Trophoblast cell (in vitro differentiated cells and primary cell): ENCODE results near the gene PNPLA6.

ENCODE experiments used
- DNase-seq, 2 donors: peaks; one replicate each; pipeline ENCODE4 v3.0.0-alpha.2; 2016
- H2AFZ ChIP-seq: 2 replicates; pipeline ENCODE4 v1.6.1; 2013; ENCODE audit warnings: low read length, moderate library complexity, mild to moderate bottlenecking; ENCODE audit not compliant: insufficient read depth, poor library complexity
- H2AK5ac ChIP-seq: 2 replicates; pipeline ENCODE4 v1.6.1; 2013; ENCODE audit warnings: mild to moderate bottlenecking, low read length
- H2BK120ac ChIP-seq: 2 replicates; pipeline ENCODE4 v1.6.1; 2013; ENCODE audit warnings: low read length, mild to moderate bottlenecking, moderate library complexity; ENCODE audit not compliant: insufficient read depth, poor library complexity
- H2BK12ac ChIP-seq: 2 replicates; pipeline ENCODE4 v1.6.1; 2013; ENCODE audit warnings: mild to moderate bottlenecking, low read length, moderate library complexity
- H2BK5ac ChIP-seq: 2 replicates; pipeline ENCODE4 v1.6.1; 2013; ENCODE audit warnings: low read length, low read depth, moderate library complexity, mild to moderate bottlenecking; ENCODE audit not compliant: poor library complexity
- H3K14ac ChIP-seq: 2 replicates; pipeline ENCODE4 v1.6.1; 2013; ENCODE audit warnings: mild to moderate bottlenecking, low read length
- H3K18ac ChIP-seq: 2 replicates; pipeline ENCODE4 v1.6.1; 2013; ENCODE audit warnings: mild to moderate bottlenecking, low read length
- H3K23ac ChIP-seq: 2 replicates; pipeline ENCODE4 v1.6.1; 2013; ENCODE audit warnings: low read length
- H3K27ac ChIP-seq: 2 replicates; pipeline ENCODE4 v1.5.1; 2013; ENCODE audit warnings: low read depth, mild to moderate bottlenecking, inconsistent platforms, low read length, moderate library complexity
- H3K27me3 ChIP-seq: 2 replicates; pipeline ENCODE4 v1.6.1; 2013; ENCODE audit warnings: inconsistent platforms, mild to moderate bottlenecking, low read length, moderate library complexity; ENCODE audit not compliant: insufficient read depth
- H3K36me3 ChIP-seq, 2 experiments: 1 replicate in 1 of 2; 2 replicates in 1 of 2; pipeline ENCODE4 v1.6.1; 2013; ENCODE audit warnings: low read length in 2 of 2, mild to moderate bottlenecking in 2 of 2, moderate library complexity in 1 of 2; ENCODE audit not compliant: insufficient read depth in 2 of 2, control insufficient read depth in 1 of 2
- H3K4ac ChIP-seq: 2 replicates; pipeline ENCODE4 v1.6.1; 2013; ENCODE audit warnings: low read depth, mild to moderate bottlenecking, low read length, moderate library complexity
- H3K4me1 ChIP-seq, 2 experiments: 1 replicate in 1 of 2; 2 replicates in 1 of 2; pipeline ENCODE4 v1.6.1; 2013; ENCODE audit warnings: low read length in 2 of 2, mild to moderate bottlenecking in 2 of 2, moderate library complexity in 1 of 2; ENCODE audit not compliant: insufficient read depth in 2 of 2, control insufficient read depth in 1 of 2
- H3K4me2 ChIP-seq: 2 replicates; pipeline ENCODE4 v1.6.1; 2013; ENCODE audit warnings: inconsistent platforms, mild to moderate bottlenecking, low read length, moderate library complexity
- H3K4me3 ChIP-seq: 2 replicates; pipeline ENCODE4 v1.5.1; 2013; ENCODE audit warnings: mild to moderate bottlenecking, low read depth, low read length, inconsistent platforms
- H3K79me1 ChIP-seq: one replicate; pipeline ENCODE4 v1.6.1; 2013; ENCODE audit warnings: low read length
- H3K79me2 ChIP-seq: 2 replicates; pipeline ENCODE4 v1.6.1; 2013; ENCODE audit warnings: low read length, mild to moderate bottlenecking; ENCODE audit not compliant: control insufficient read depth, insufficient read depth, poor library complexity
- H3K9ac ChIP-seq: 2 replicates; pipeline ENCODE4 v1.6.1; 2013; ENCODE audit warnings: mild to moderate bottlenecking, low read length
- H3K9me3 ChIP-seq: 2 replicates; pipeline ENCODE4 v1.6.1; 2013; ENCODE audit warnings: low read depth, mild to moderate bottlenecking, control low read depth, inconsistent platforms, low read length; ENCODE audit not compliant: insufficient read depth
- H4K12ac ChIP-seq: 2 replicates; pipeline ENCODE4 v1.6.1; 2013; ENCODE audit warnings: low read depth, mild to moderate bottlenecking, low read length, moderate library complexity
- H4K8ac ChIP-seq: 2 replicates; pipeline ENCODE4 v1.6.1; 2013; ENCODE audit warnings: low read depth, mild to moderate bottlenecking, low read length, moderate library complexity
- H4K91ac ChIP-seq: one replicate; pipeline ENCODE4 v1.6.1; 2013; ENCODE audit warnings: low read depth, mild to moderate bottlenecking, low read length, moderate library complexity
- WGBS: extraction: QIAGEN DNeasy Blood & Tissue Kit; methylation state at CpG from one replicate; pipeline ENCODE4 v1.1.7; 2013; ENCODE audit warnings: missing lambda C conversion rate; ENCODE audit not compliant: insufficient read length, insufficient coverage; ENCODE audit errors: extremely low coverage; 5-methylcytosine and 5-hydroxymethylcytosine counted together

PNPLA6 gene

DNA sequence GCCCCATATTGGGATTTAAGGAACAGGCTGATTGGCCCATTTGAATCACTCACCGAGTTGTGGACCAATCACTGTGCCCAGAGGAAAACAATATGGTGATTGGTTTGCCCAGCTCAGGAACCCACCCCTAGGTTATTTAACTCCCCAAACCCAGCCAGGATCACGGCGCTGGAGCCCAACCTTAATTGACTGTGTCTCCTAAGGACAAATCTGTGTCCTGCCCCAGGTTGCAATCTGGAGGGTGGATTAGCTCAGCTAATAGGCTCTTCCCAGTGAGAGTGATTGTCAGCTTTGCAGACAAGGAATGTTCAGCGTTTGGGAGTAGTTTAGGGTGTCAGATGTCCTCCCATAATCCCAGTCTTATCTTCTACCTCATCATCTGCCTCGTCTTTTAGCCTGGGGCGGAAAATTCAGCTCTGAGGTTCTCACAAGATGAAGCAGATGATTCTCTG, 23.1 kb upstream of the PNPLA6 start:
- Histone ChIP-seq H2AFZ (no peak overlapping the region), H3K4ac (no peak overlapping the region), H3K27me3 (no peaks in the 10 kb centered on the region), H3K79me1 (peaks cover 17% of the 10 kb centered on the region), H4K91ac (no peak overlapping the region), H3K18ac (no peak overlapping the region), H4K8ac (no peak overlapping the region), H2AK5ac (no peak overlapping the region), H2BK5ac (no peak overlapping the region), H2BK12ac (no peak overlapping the region), H3K27ac (peak overlapping the region; percentile 43), H3K9me3 (no peaks in the 10 kb centered on the region), H3K4me1 (peaks cover 11 to 14% of the 10 kb centered on the region in 2 experiments), H3K14ac (no peak overlapping the region), H2BK120ac (no peak overlapping the region), H3K4me3 (no peak overlapping the region), H4K12ac (no peak overlapping the region), H3K79me2 (peaks cover 11% of the 10 kb centered on the region), H3K36me3 (no peaks in the 10 kb centered on the region), H3K9ac (no peak overlapping the region), H3K4me2 (no peak overlapping the region), H3K23ac (no peak overlapping the region)
- WGBS, result no CpG with 5 or more reads among the region's 6 CpGs
- peak; percentile 83 to 94 for DNase-seq

DNA sequence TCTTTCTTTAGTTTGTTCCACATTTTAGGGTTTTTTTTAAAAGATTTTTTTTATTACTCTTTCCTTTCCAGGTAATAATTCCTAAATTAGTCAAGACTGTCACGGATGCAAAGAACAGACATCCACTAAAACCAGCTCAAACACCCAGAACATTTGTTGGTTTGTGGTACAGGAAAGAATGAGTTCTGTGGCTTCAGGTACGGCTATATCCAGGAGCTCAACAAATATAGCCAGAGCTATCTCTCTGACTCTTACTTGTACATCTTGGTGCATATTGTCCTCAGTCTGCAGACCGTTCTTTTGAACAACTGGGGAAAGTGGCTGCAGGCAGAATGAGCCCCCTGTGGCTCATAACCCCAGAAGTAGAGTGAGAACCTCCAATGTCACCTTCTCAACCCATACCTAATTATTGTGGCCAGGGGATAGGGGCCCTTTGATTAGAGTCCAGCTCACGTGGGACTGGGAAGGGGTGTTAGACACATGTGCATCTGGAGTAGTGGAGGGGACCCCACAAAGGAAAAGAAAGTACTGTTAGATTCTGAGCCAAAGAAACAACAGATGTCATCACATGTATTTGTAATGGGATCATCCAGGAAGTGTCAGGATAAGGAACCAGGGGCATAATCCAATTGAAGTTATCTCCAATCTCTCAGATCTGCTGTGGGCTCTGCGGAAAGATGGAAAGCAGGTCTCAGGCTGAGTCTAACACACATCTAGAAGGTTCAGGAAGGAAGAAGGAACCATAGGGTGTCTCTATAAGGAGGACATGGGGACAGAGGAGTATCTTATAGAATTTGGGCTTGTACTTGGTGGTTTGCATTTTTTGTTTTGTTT, 21.5 kb upstream of the PNPLA6 start:
- Histone ChIP-seq H3K27me3 (no peaks in the 10 kb centered on the region), H3K18ac (no peak overlapping the region), H2AK5ac (no peak overlapping the region), H3K9me3 (no peaks in the 10 kb centered on the region), H2AFZ (no peak overlapping the region), H3K4me2 (no peak overlapping the region), H3K4me3 (no peak overlapping the region), H3K36me3 (peaks cover 3 to 4% of the 10 kb centered on the region in 2 experiments), H3K9ac (no peak overlapping the region), H3K27ac (no peak overlapping the region), H4K12ac (no peak overlapping the region), H4K8ac (no peak overlapping the region), H3K14ac (no peak overlapping the region), H4K91ac (no peak overlapping the region), H3K4ac (no peak overlapping the region), H3K4me1 (peaks cover 11 to 15% of the 10 kb centered on the region in 2 experiments), H2BK12ac (no peak overlapping the region), H3K23ac (no peak overlapping the region), H3K79me2 (peaks cover 11% of the 10 kb centered on the region), H3K79me1 (peaks cover 17% of the 10 kb centered on the region), H2BK5ac (no peak overlapping the region), H2BK120ac (no peak overlapping the region)
- no peak for DNase-seq
- no CpG with 5 or more reads among the region's 5 CpGs for WGBS

DNA sequence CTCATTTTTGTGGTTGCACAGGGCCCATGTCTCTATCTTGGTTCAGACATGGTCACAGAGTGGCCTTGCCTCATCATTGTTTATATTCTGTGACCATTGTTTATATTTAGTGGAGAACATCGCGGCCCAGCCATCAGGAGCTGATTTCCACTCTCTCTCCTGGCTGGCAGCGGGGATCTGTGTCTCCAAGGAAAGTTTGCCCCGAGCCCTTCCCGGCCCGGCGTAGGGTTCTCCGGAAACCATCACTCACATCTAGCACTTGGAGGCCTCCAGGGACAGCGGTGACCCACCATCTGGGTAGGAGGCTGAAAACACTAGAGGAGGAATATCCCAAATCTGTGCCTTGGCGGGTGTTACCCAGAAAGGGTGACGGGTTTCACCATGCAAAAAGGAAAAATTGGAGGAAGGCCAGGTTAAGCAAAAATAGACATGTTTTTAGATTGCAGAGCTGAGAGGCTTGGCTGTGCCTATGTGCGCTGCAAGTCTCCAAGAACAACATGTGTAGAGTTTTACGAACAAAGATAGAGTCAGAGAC, 20.3 kb upstream of the PNPLA6 start:
- Histone ChIP-seq H3K27me3 (no peaks in the 10 kb centered on the region), H3K27ac (peak overlapping the region; percentile 9), H2BK120ac (peak overlapping the region; percentile 40), H3K9ac (peak overlapping the region; percentile 7), H3K4me3 (no peak overlapping the region), H3K14ac (peak overlapping the region; percentile 88), H3K36me3 (peaks cover 14 to 15% of the 10 kb centered on the region in 2 experiments), H3K4me1 (peaks cover 11 to 15% of the 10 kb centered on the region in 2 experiments), H3K9me3 (no peaks in the 10 kb centered on the region), H2BK5ac (peak overlapping the region; percentile 66), H4K91ac (peak overlapping the region; percentile 89), H2AFZ (peak overlapping the region; percentile 23), H3K4ac (peak overlapping the region; percentile 78), H3K79me1 (peaks cover 17% of the 10 kb centered on the region), H2BK12ac (peak overlapping the region; percentile 37), H3K18ac (peak overlapping the region; percentile 55), H3K4me2 (peak overlapping the region; percentile 41), H3K79me2 (peaks cover 11% of the 10 kb centered on the region), H4K12ac (peak overlapping the region; percentile 63), H2AK5ac (peak overlapping the region; percentile 78), H3K23ac (no peak overlapping the region), H4K8ac (peak overlapping the region; percentile 84)
- no CpG with 5 or more reads among the region's 13 CpGs for WGBS
- DNase-seq, result no peak

DNA sequence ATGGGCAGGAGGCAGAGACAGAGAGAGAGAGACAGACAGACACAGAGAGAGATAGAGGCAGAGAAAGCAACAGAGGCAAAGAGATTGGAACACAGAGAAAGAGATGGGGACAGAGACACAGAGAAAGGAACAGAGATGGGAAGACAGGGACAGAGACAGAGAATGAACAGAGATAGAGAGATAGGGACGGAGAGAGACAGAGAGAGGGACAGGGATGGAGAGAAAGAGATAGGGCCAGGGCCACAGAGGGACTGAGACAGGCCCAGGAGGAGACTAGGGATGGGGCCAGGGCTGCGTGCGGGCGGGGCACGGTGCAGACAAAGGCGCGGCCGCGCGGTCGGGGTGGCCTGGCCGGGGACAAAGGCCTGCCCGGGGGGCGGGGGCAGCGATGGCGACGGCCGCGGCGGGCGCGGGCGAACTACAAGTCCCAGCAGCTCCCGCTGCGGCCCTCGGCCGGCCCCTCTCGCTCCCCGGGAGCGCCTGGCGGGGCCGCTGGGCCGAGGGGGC, 19.8 kb upstream of the PNPLA6 start, which contains the start of gene ZNF358:
Gene ZNF358, plus strand, starts transcription at position 459 of the 507 bp plus-strand sequence. CDS start 3,140 bp downstream, outside the sequence.
- H3K27ac ChIP-seq, result peak within 1 kb of the TSS; percentile 9
- DNase-seq, result peak; percentile 30 to 63
- H3K18ac ChIP-seq, result peak within 1 kb of the TSS; percentile 60
- no peaks in the 10 kb centered on the region for H3K9me3 ChIP-seq
- H2BK120ac ChIP-seq, result peak within 1 kb of the TSS; percentile 65
- no CpG with 5 or more reads among the region's 33 CpGs for WGBS
- H4K91ac ChIP-seq, result peak within 1 kb of the TSS; percentile 89
- H3K4me1 ChIP-seq, result peaks cover 11 to 15% of the 10 kb centered on the region in 2 experiments
- peak within 1 kb of the TSS; percentile 88 for H3K14ac ChIP-seq
- peaks cover 17% of the 10 kb centered on the region for H3K79me1 ChIP-seq
- H3K4me3 ChIP-seq, result peak within 1 kb of the TSS; percentile 84
- H3K27me3 ChIP-seq, result no peaks in the 10 kb centered on the region
- peak within 1 kb of the TSS; percentile 81 for H2BK5ac ChIP-seq
- peaks cover 17 to 20% of the 10 kb centered on the region in 2 experiments for H3K36me3 ChIP-seq
- H2AFZ ChIP-seq, result peak within 1 kb of the TSS; percentile 58
- peak within 1 kb of the TSS; percentile 74 for H3K4me2 ChIP-seq
- peaks cover 11% of the 10 kb centered on the region for H3K79me2 ChIP-seq
- H3K23ac ChIP-seq, result no peak within 1 kb of the TSS
- H2AK5ac ChIP-seq, result peak within 1 kb of the TSS; percentile 96
- H4K12ac ChIP-seq, result peak within 1 kb of the TSS; percentile 85
- peak within 1 kb of the TSS; percentile 91 for H3K9ac ChIP-seq
- H3K4ac ChIP-seq, result peak within 1 kb of the TSS; percentile 96
- H2BK12ac ChIP-seq, result peak within 1 kb of the TSS; percentile 79
- H4K8ac ChIP-seq, result peak within 1 kb of the TSS; percentile 84
